Mammary epithelial cell (primary cell): ENCODE results near the gene TCAIM.

Source experiments
- EZH2 ChIP-seq: IDR thresholded peaks from 2 replicates; pipeline ENCODE4 v1.6.1; 2012; ENCODE audit warnings: low read length, inconsistent platforms, borderline replicate concordance
- TF ChIP-seq, protein P1 (sequence below), 2 donors: IDR thresholded peaks in 1 of 2; conservative IDR thresholded peaks in 1 of 2; 2 replicates each; pipeline ENCODE4 v1.5.1; 2011 to 2012; ENCODE audit warnings: inconsistent platforms in 2 of 2, low read length in 2 of 2, mild to moderate bottlenecking in 2 of 2, control low read depth in 1 of 2, low read depth in 1 of 2; ENCODE audit not compliant: insufficient read depth in 1 of 2; ENCODE audit errors: extremely low read depth in 1 of 2

DNA sequence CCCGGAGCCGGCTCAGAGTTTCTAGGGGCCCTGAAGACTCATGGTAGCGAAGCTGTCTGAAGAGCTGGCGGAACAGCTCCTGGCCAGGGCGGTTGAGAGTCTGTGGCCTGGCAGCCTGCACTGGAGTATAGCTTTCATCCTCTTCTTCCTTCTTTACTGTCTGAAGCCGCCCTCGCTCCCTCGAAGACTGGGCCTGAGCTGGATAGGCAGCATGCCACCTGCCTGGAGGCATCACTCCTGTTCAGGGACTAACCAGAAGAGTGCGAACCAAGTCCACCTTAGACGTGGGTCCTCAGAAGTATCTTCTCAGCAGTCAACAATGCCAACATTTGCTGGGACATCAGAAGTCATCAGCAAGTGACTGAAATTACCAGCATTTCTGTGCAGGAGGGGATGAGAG, 116.8 kb downstream of the TCAIM start:
- TF ChIP-seq, protein P1, sequence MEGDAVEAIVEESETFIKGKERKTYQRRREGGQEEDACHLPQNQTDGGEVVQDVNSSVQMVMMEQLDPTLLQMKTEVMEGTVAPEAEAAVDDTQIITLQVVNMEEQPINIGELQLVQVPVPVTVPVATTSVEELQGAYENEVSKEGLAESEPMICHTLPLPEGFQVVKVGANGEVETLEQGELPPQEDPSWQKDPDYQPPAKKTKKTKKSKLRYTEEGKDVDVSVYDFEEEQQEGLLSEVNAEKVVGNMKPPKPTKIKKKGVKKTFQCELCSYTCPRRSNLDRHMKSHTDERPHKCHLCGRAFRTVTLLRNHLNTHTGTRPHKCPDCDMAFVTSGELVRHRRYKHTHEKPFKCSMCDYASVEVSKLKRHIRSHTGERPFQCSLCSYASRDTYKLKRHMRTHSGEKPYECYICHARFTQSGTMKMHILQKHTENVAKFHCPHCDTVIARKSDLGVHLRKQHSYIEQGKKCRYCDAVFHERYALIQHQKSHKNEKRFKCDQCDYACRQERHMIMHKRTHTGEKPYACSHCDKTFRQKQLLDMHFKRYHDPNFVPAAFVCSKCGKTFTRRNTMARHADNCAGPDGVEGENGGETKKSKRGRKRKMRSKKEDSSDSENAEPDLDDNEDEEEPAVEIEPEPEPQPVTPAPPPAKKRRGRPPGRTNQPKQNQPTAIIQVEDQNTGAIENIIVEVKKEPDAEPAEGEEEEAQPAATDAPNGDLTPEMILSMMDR (conservative IDR thresholded peaks at IDR 0.05 in 1 of 2, IDR thresholded peaks at IDR 0.05 in 1 of 2; ENCODE audit: extremely low read depth in 1 of 2, insufficient read depth in 1 of 2, low read depth in 1 of 2, low read length in 2 of 2): no peak
- TF ChIP-seq EZH2: no peak
